T-helper 1 cell treated with Interleukin-12 subunit alpha and Interleukin-12 subunit beta and Interleukin-4 antibody, amounts not matched to agents 30 ng/mL and 1 ng/mL, for 36 hours (primary cell): ENCODE results near the gene OTULINL. TPM values are rescaled to one million over a fixed set of nuclear protein-coding genes. Genes with fewer than 3 reads are reported as not detected.
"Not testable (repeated sequence)": the region's sequence is repeated elsewhere in the genome, so short reads cannot be mapped to it uniquely, and the experiment has no call there.

Source experiments
- intact Hi-C: fragments of 100-400 bp; cut with micrococcal nuclease; formaldehyde crosslinking; loops from one replicate; pipeline ENCODE4 v1.15.1; 2024
- total RNA-seq: library from RNA; stranded (reverse); gene quantifications from 2 replicates; pipeline ENCODE4 v1.2.3, GENCODE V29; 2022

The OTULINL gene
- 23.9 and 26.6 TPM in 2 replicates for total RNA-seq

DNA sequence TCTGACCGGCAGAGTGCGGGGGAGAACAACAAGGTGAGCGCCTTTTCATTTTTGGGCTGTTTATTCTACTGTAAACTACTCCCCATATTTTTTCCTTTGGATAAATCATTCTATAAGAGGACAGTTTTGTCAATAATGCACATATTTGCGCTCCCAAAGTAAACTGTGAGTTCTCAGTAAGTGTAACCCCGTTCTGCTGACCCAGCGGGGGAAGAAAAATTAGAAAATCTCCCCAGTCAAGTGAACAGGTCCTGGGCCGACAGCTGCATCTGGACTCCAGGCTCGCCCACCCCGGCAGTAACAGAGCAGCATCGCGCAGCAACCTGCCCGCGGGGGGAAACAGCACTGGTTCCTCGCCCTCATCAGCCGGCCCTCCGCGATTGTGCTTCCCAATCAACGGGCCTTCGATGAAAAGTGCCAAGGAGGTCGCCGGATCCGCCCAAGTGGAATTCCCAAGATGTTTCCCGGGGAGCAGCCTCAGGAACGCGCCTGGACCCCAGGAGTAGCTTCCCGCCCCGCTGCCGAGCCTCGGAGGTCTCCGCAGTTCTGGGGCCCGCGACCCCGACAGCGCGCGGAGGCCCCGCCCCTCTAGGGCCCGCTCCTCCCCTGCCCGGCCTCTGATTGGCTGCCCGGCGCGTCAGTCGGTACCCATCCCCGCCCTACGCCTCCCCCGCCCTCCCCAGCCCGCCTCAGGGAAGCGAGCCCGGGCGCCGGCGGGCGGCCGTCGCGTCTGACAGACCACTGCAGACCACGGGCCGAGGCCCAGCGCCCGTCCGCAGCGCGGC lies at the start of gene OTULINL:
OTULINL (plus strand) TSS at position 687 of the 785 bp plus-strand sequence. CDS start 103 bp downstream, outside the sequence.
- intact Hi-C loops = loop anchor here (1.0 to 10.0 kb wide), 4 partner anchors 168 to 1884 kb away; partner anchors contain the start of genes ANKH, TRIO and ZNF622

DNA sequence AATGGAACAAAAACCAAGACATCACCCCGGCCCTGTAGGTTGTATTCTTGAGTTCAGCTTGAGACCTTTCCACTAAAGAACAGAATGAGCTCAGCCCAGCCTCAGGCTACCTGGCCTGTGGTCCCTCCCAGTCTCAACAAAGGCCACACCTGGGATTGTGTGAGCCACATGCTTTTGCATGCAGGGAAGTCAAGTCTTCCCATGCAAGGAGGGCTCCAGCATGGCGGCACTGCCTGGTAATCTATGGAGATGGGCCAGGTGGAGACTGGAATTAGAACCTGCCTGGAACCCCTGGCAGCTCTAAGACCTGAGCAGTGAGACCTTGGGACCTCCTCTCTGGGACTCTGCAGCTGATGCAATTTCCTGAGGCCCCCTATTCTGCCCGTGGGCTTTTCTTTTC lies 49.4 kb upstream of the OTULINL start:
- intact Hi-C loops = no loop called here

DNA sequence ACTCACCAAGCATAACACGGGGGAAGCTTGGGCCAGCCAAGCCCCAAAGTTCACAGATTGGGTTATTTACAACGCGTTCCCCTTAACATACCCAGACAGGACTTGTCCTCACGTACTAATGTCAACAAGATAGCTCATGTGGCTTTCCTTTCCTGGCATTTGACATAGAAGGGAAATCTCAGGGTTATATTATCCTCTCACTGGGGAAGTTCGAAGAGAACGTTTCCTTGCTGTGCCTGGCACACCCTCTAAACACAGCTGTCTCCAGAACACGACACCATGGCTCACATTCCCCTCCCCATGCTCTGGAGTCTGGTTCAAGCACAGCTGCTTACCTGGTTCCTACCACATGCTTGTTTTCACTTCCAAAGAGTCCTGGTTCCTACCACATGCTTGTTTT lies 46.8 kb upstream of the OTULINL start:
- intact Hi-C loops = no loop called here

- intact Hi-C loops = no loop called here
Measured at GRCh38 chr5:14545308-14545707, 36.3 kb upstream of the OTULINL start.

DNA sequence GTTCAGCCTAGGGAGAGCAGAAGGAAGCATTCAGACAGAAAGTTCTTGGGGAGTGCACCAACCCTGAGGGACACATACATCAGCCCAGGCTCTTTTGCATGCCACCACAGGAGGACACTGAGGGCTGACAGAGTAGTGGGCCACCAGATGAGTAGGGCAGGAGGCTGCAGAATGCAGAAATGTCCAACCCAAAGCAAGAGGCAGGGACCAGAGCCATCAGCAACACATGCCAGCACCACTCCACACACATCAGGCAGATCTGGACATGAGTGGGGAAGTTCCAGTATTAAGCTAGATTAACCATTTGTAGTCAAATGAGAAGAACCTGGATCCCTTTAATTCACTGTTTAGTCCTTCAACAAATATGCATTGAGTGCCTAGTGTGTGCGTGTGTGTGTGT lies 35.7 kb upstream of the OTULINL start:
- intact Hi-C loops = no loop called here

DNA sequence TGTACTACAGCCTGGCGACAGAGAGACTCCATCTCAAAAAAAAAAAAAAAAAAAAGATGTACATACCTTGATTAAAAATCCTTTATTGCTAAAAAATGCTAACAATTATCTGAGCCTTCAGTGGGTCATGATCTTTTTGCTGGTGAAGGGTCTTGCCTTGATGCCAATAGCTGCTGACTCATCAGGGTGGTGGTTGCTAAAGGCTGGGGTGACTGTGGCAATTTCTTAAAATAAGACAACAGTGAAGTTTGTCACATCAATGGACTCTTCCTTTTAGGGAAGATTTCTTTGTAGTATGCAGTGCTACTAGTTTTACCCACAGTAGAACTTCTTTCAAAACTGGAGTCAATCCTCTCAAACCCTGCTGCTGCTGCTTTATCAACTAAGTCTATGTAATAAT lies 33.9 kb upstream of the OTULINL start:
- intact Hi-C loops = no loop called here

DNA sequence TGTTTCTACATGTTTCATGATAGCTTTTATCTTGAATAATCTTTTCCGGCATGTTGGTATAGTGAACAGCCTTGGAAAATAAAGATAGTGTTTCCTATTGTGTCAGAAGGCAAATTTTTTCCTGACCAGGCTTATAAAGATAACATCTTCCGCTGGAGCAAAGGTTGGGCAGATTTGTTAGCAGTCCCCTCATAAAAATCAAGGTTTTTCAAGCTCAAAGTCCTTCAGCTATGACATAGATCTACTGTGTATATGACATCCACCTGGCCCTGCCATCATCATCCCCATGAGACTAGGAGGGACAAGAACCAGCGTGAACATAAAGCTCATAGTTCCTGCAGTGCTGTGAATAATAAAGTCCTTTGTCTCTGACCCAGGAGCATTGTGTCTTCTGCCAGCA lies 30.4 kb upstream of the OTULINL start:
- intact Hi-C loops = no loop called here

GRCh38 chr5:14552017-14552416 lies 29.6 kb upstream of the OTULINL start:
- intact Hi-C loops = no loop called here

DNA sequence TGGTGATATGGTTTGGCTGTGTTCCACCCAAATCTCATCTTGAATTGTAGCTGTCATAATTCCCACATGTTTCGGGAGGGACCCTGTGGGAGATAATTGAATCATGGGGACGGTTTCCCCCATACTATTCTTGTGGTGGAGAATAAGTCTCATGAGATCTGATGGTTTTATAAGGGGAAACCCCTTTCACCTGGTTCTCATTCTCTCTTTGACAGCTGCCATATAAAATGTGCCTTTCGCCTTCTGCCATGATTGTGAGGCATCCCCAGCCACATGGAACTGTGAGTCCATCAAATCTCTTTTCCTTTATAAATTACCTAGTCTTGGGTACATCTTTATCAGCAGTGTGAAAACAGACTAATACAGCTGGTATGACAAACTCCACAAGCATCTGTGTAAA lies 27.3 kb upstream of the OTULINL start:
- intact Hi-C loops = not testable (repeated sequence)

DNA sequence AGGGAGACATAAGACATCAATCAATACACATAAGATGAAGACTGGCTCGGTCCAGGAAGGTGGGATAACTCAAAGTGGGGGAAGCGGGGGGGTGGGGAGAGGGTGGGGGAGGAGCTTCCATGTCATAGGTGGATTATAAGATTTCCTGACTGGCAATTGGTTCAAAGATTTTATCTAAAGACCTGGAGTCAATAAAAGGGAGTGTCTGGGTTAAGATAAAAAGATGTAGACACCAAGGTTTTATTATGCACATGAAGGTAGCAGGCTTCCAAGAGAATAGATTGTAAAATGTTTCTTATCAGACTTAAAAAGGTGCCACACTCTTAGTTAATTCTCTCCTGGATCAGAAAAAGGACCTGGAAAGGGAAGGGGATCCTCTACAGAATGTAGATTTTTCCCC lies 25.6 kb upstream of the OTULINL start:
- intact Hi-C loops = no loop called here

DNA sequence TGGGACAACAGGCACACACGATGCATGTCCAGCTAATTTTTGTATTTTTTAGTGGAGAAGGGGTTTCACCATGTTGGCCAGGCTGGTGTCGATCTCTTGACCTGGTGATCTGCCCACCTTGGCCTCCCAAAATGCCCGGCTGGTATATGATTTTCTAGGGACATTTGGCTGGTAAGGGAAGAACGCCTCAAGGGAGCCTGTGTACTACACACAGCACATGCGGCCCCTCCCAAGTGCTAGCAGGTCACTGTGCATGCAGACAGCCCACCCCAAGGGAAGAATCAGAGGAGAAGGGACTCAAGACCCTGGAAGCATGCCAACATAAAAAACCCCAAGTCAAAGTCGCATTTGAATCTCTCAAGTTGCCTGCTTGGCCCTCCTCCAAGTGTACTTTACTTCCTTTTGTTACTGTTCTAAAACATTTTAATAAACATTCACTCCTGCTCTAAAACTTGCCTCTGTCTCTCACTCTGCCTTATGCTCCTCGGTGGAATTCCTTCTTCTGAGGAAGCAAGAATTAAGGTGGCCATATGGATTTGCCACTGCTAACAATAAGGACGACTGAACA lies 24.3 kb upstream of the OTULINL start:
- intact Hi-C loops = no loop called here

GRCh38 chr5:14557791-14558415 lies 23.7 kb upstream of the OTULINL start:
- intact Hi-C loops = no loop called here

GRCh38 chr5:14560091-14560595 lies 21.4 kb upstream of the OTULINL start:
- intact Hi-C loops = no loop called here

DNA sequence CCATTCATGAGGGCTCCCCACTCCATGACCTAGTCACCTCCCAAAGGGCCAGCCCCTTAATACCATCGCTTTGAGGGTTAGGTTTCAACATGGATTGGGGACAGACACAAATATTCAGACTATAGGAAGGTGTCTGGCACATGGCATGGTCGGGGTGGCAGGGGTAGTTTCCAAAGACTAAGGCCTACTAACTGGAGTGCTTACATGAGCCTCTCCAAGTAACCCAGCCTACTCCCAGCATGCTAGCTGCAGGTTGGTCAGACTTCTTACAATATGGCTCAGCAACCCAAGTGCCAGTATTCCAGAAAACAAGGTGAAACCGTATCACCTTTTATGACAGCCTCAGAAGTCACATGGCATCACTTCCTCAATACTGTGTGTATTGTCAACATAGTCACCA lies 19.9 kb upstream of the OTULINL start:
- intact Hi-C loops = no loop called here

GRCh38 chr5:14568333-14568732 lies 13.3 kb upstream of the OTULINL start:
- intact Hi-C loops = no loop called here

DNA sequence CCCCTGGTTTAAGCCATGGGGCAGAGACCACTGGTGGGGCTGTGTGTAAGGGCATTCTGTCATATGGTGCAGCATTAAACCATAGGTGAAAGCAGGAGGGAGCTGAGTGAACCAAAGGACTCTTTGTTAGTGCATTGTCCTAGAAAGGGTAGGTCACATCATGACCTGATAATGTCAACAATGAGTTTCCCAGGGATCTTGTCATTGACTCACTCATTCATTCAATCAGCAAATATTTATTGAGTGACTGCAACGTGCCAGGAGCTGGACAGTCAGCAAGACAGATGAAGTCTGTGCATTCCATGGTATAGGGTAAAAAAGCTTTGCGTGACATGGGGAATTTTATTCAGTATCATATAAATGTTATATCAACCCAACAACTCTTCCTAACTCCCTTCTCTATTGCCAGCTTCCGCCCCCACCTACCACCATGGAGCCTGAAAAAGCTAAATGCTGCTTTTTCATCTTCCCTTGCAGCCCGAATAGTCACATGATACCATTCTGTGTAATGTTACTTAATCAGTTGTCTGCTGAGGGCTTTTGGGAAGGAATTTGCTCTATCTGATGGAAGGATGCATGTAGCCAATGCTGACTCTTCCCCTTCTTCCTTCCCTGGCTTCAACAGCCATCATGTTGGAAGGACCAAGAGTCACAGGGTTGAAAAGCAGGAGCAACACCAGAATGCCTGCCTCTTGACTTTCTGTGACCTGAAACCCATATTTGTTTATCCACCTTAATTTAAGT lies 11.5 kb upstream of the OTULINL start:
- intact Hi-C loops = no loop called here

DNA sequence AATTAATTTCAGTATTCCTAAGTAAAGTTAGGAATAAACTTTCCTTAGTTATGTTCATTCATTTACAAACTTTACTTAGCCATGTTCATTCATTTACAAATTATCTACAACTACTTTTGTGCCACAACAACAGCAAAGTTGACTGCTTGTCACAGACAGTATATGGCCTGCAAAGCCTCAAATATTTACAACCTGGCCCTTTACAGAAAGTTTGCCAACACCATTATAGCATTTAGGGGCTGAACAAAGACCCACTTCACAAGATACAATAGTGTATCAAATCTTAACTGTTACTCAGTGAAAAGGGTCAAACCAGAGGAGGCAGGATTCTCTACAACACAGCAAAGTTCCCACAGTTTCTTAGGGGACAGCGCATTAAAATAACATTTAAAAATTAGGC lies 9.7 kb upstream of the OTULINL start:
- intact Hi-C loops = no loop called here

GRCh38 chr5:14572385-14572784 lies 9.2 kb upstream of the OTULINL start:
- intact Hi-C loops = no loop called here

GRCh38 chr5:14572836-14573235 lies 8.8 kb upstream of the OTULINL start:
- intact Hi-C loops = no loop called here

GRCh38 chr5:14574096-14574495 lies 7.5 kb upstream of the OTULINL start:
- intact Hi-C loops = no loop called here

DNA sequence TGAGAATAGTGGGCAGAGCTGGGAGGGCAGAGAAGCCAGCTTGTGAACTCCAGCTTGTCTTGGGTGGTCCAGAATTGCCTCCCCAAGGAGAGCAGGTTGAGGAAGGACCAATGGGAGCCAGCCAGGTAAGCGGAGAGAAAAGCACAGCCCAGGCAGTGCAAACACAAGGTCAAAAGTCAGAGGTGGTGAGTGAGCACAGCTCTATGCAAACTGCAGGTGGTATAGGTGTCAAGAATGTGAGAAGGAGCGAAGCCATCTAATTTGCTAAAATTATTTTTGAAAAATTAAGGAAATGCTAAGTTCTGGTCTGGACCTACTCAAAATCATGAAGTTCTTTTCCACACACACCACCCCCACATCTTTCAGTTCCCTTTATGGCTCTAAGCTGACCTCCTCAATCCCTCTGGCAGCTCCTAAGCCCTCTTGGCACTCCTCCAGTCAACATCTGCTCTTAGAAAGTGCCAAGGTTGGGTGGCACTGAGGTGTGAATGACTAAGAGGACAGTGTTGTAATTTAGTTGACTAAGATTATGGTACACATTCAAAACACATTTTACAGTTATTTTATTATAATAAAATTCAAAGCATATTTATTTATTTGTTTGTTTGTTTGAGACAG lies 6.6 kb upstream of the OTULINL start:
- intact Hi-C loops = no loop called here
